Neural progenitor cell (in vitro differentiated cells): ENCODE data around the gene MAP3K4.

ENCODE experiments used
- CTCF ChIP-seq: fragments of 200-600 bp; sonication (generic); IDR thresholded peaks from 2 replicates; pipeline ENCODE4 v1.5.1; 2017; ENCODE audit warnings: antibody characterized with exemption, mild to moderate bottlenecking
- EZH2 ChIP-seq: fragments of 200-600 bp; sonication (generic); IDR thresholded peaks from 2 replicates; pipeline ENCODE4 v1.6.1; 2017; ENCODE audit warnings: antibody characterized with exemption, mild to moderate bottlenecking, moderate library complexity

GRCh38 chr6:160959726-160960435 lies 31.7 kb upstream of the MAP3K4 start:
- no peak for TF ChIP-seq CTCF
- TF ChIP-seq EZH2: no peak
